Neural progenitor cell (in vitro differentiated cells): ENCODE data around the gene UEVLD.

Experiments
- CTCF ChIP-seq: fragments of 200-600 bp; sonication (generic); IDR thresholded peaks from 2 replicates; pipeline ENCODE4 v1.5.1; 2017; ENCODE audit warnings: antibody characterized with exemption, mild to moderate bottlenecking
- EZH2phosphoT487 ChIP-seq: fragments of 200-600 bp; sonication (generic); IDR thresholded peaks from 2 replicates; pipeline ENCODE4 v1.6.1; 2017; ENCODE audit warnings: antibody characterized with exemption

GRCh38 chr11:18594999-18595749 lies 6.6 kb upstream of the UEVLD start:
- TF ChIP-seq CTCF (no peak), EZH2phosphoT487 (no peak)
